Measurements from ENCODE around the gene MRC1. TPM values are rescaled to one million over a fixed set of nuclear protein-coding genes. Genes with fewer than 3 reads are reported as not detected.
A peak's percentile ranks its signal among the peaks of the same experiment; 100 is the strongest.

The MRC1 gene
- total RNA-seq, 1 donor from 2014 or later, result 0.80 TPM

DNA sequence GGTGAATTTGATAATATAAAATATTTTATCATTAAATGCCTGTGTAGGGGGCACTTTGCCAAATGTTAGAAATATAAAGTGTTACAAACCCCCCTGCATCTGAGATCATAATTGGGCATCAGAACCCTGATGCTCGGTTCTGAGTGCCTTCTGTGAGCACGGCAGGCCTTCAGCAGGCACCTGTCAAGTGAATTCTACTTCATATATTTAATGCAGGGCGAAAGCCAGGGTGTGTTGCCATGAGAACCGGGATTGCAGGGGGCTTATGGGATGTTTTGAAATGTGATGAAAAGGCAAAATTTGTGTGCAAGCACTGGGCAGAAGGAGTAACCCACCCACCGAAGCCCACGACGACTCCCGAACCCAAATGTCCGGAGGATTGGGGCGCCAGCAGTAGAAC, 57.2 kb downstream of the MRC1 start:
- Mint-ChIP-seq H3K27ac (no peak overlapping the region), H3K36me3 (no peaks in the 10 kb centered on the region), H3K9me3 (no peaks in the 10 kb centered on the region), H3K4me1 (ENCODE audit: unreplicated experiment) (no peaks in the 10 kb centered on the region), H3K4me3 (no peak overlapping the region), H3K27me3 (peaks cover 17% of the 10 kb centered on the region)
- no peak for DNase-seq (ENCODE audit: extremely low spot score, unreplicated experiment)
- TF ChIP-seq, protein P1, sequence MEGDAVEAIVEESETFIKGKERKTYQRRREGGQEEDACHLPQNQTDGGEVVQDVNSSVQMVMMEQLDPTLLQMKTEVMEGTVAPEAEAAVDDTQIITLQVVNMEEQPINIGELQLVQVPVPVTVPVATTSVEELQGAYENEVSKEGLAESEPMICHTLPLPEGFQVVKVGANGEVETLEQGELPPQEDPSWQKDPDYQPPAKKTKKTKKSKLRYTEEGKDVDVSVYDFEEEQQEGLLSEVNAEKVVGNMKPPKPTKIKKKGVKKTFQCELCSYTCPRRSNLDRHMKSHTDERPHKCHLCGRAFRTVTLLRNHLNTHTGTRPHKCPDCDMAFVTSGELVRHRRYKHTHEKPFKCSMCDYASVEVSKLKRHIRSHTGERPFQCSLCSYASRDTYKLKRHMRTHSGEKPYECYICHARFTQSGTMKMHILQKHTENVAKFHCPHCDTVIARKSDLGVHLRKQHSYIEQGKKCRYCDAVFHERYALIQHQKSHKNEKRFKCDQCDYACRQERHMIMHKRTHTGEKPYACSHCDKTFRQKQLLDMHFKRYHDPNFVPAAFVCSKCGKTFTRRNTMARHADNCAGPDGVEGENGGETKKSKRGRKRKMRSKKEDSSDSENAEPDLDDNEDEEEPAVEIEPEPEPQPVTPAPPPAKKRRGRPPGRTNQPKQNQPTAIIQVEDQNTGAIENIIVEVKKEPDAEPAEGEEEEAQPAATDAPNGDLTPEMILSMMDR (conservative IDR thresholded peaks at IDR 0.05), result no peak

- TF ChIP-seq, protein P1 (conservative IDR thresholded peaks at IDR 0.05), result no peak
- H3K9me3 Mint-ChIP-seq, result no peaks in the 10 kb centered on the region
- no peaks in the 10 kb centered on the region for H3K4me1 Mint-ChIP-seq (ENCODE audit: unreplicated experiment)
- peaks cover 17% of the 10 kb centered on the region for H3K27me3 Mint-ChIP-seq
- no peak for DNase-seq (ENCODE audit: extremely low spot score, unreplicated experiment)
- no peak overlapping the region for H3K27ac Mint-ChIP-seq
- no peaks in the 10 kb centered on the region for H3K36me3 Mint-ChIP-seq
- no peak overlapping the region for H3K4me3 Mint-ChIP-seq
These were observed 57.9 kb downstream of the MRC1 start for GRCh38 chr10:17867056-17867455.

GRCh38 chr10:17871036-17871435, 61.9 kb downstream of the MRC1 start:
- H3K4me1 Mint-ChIP-seq (ENCODE audit: unreplicated experiment), result peaks cover 6% of the 10 kb centered on the region
- DNase-seq (ENCODE audit: extremely low spot score, unreplicated experiment), result no peak
- no peak overlapping the region for H3K27ac Mint-ChIP-seq
- H3K27me3 Mint-ChIP-seq, result peaks cover 10% of the 10 kb centered on the region
- no peaks in the 10 kb centered on the region for H3K9me3 Mint-ChIP-seq
- H3K36me3 Mint-ChIP-seq, result no peaks in the 10 kb centered on the region
- TF ChIP-seq, protein P1 (conservative IDR thresholded peaks at IDR 0.05), result no peak
- H3K4me3 Mint-ChIP-seq, result no peak overlapping the region

GRCh38 chr10:17872191-17873091, 63.3 kb downstream of the MRC1 start:
- H3K4me3 Mint-ChIP-seq, result no peak overlapping the region

DNA sequence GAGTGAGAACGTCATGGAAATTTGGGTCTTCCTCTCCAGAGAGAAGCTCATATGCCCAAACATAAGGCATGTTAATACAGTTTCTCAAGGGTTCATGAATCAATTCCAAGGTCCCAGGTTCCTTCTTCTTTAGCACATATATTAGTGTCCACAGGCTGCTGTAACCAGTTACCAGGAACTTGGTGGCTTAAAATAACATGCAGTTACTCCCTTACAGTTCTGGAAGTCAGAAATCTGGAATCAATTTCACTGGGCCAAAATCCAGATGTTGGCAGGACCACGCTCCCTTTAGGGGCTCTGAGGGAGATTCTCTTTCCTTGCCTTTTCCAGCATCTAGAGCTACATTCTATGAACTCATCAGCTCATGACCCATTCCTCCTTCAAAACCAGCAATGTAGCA, 64.8 kb downstream of the MRC1 start:
- H3K27ac Mint-ChIP-seq, result no peak overlapping the region
- H3K4me1 Mint-ChIP-seq (ENCODE audit: unreplicated experiment), result peaks cover 6% of the 10 kb centered on the region

More at GRCh38 chr10:17872191-17873091, 63.3 kb downstream of the MRC1 start:
- peaks cover 6% of the 10 kb centered on the region for H3K4me1 Mint-ChIP-seq (ENCODE audit: unreplicated experiment)
- H3K9me3 Mint-ChIP-seq, result no peaks in the 10 kb centered on the region
- no peak for DNase-seq (ENCODE audit: extremely low spot score, unreplicated experiment)
- TF ChIP-seq, protein P1 (conservative IDR thresholded peaks at IDR 0.05), result peak; percentile 49
- peaks cover 10% of the 10 kb centered on the region for H3K27me3 Mint-ChIP-seq
- H3K27ac Mint-ChIP-seq, result no peak overlapping the region
- H3K36me3 Mint-ChIP-seq, result no peaks in the 10 kb centered on the region

More for the DNA sequence above, 64.8 kb downstream of the MRC1 start:
- TF ChIP-seq, protein P1 (conservative IDR thresholded peaks at IDR 0.05), result no peak
- Mint-ChIP-seq H3K4me3 (no peak overlapping the region), H3K9me3 (no peaks in the 10 kb centered on the region), H3K36me3 (no peaks in the 10 kb centered on the region), H3K27me3 (no peaks in the 10 kb centered on the region)
- DNase-seq (ENCODE audit: extremely low spot score, unreplicated experiment), result no peak

Data from type B pancreatic cell (in vitro differentiated cells).